Transverse colon (tissue), 4 donors: Measurements from ENCODE around the gene HOXB6.

Experiments used
- EP300 ChIP-seq: sonication (generic); formaldehyde crosslinking; IDR thresholded peaks from one replicate; pipeline ENCODE4 v1.6.1; 2017; ENCODE audit warnings: antibody characterized with exemption, low read depth
- POLR2A ChIP-seq: fragments of 450-650 bp; IDR thresholded peaks from one replicate; pipeline ENCODE4 v1.6.1; 2016; ENCODE audit warnings: antibody characterized with exemption, mild to moderate bottlenecking, moderate library complexity
- POLR2AphosphoS5 ChIP-seq, 3 donors: sonication (generic); formaldehyde crosslinking; IDR thresholded peaks; one replicate each; pipeline ENCODE4 v1.6.1; 2016; ENCODE audit warnings: antibody characterized with exemption in 3 of 3
- TF ChIP-seq, protein P1 (sequence below), 5 experiments: fragments of 200-600 bp in 3 of 5; fragments of 450-650 bp in 2 of 5; sonication (generic) in 3 of 5; IDR thresholded peaks; 1 replicate in 2 of 5; 2 replicates in 3 of 5; pipeline ENCODE4 v1.5.1; 2016 to 2017; ENCODE audit warnings: antibody characterized with exemption in 5 of 5, inconsistent platforms in 3 of 5, mild to moderate bottlenecking in 2 of 5, moderate library complexity in 1 of 5

DNA sequence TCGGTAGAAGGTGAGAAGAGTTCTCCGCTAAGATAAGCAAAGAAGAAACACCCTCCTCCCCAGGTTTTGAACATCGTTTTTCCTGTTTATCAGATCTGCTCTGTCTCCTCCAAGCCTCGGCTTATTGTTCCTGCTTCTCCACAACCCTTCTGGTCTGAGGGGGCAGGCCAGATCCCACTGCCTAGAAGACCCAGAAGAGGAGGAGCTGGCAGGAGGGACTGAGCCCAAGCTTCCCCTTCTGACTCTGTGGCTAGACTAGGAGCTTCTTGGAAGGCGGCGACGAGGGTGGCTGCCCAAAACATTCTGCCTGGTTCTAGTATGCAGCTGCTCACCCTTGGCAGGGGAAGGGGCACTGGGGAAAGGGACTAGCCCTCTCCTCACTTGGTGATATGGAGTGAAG, 6.0 kb downstream of the HOXB6 start:
- TF ChIP-seq, protein P1, sequence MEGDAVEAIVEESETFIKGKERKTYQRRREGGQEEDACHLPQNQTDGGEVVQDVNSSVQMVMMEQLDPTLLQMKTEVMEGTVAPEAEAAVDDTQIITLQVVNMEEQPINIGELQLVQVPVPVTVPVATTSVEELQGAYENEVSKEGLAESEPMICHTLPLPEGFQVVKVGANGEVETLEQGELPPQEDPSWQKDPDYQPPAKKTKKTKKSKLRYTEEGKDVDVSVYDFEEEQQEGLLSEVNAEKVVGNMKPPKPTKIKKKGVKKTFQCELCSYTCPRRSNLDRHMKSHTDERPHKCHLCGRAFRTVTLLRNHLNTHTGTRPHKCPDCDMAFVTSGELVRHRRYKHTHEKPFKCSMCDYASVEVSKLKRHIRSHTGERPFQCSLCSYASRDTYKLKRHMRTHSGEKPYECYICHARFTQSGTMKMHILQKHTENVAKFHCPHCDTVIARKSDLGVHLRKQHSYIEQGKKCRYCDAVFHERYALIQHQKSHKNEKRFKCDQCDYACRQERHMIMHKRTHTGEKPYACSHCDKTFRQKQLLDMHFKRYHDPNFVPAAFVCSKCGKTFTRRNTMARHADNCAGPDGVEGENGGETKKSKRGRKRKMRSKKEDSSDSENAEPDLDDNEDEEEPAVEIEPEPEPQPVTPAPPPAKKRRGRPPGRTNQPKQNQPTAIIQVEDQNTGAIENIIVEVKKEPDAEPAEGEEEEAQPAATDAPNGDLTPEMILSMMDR (IDR thresholded peaks at IDR 0.05), result no peak
- TF ChIP-seq POLR2A, result no peak
- no peak for TF ChIP-seq EP300
- no peak for TF ChIP-seq POLR2AphosphoS5 (IDR thresholded peaks at IDR 0.05)
